Panc1 (cell line): ENCODE measurements around the gene CHRNA3. TPM values are rescaled to one million over a fixed set of nuclear protein-coding genes. Genes with fewer than 3 reads are reported as not detected.

Experiments
- ATAC-seq: fragments of 200-7000 bp; cut with Tn5 transposase; 2 replicates; pipeline ENCODE4 v1.9.1; 2020; ENCODE audit warnings: mild to moderate bottlenecking, moderate library complexity
- BruUV-seq: library from RNA; stranded (reverse); fragments of 400-500 nt; replicated peaks from 2 replicates; lab custom pipeline; 2021; lab: Mats Ljungman, UMichigan
- CTCF ChIA-PET: fragments of 300-600 bp; sonication (Branson Sonifier 250); formaldehyde crosslinking; loops from one replicate; lab custom pipeline; 2022; ENCODE audit warnings: antibody characterized with exemption; lab: Charles Lee
- POLR2A ChIA-PET: fragments of 300-600 bp; sonication (Branson Sonifier 250); formaldehyde crosslinking; loops from one replicate; lab custom pipeline; 2022; ENCODE audit warnings: antibody characterized with exemption; lab: Charles Lee
- DNase-seq: peaks from one replicate; pipeline ENCODE4 v3.0.0-alpha.2; 2010; ENCODE audit warnings: low read depth, low spot score
- H3K27ac ChIP-seq: 2 replicates; pipeline ENCODE4 v1.5.1; 2011; ENCODE audit warnings: mild to moderate bottlenecking, low read length, inconsistent platforms
- H3K27me3 ChIP-seq: fragments of 200-500 bp; sonication (Bioruptor generic); 2 replicates; pipeline ENCODE4 v1.6.0; 2014; ENCODE audit warnings: low read length, inconsistent platforms; ENCODE audit not compliant: control insufficient read depth, insufficient read depth
- H3K36me3 ChIP-seq: fragments of 200-500 bp; sonication (Bioruptor generic); 2 replicates; pipeline ENCODE4 v1.5.1; 2014; ENCODE audit warnings: inconsistent platforms, mild to moderate bottlenecking, low read length, moderate library complexity; ENCODE audit not compliant: control insufficient read depth, insufficient read depth
- H3K4me1 ChIP-seq: 2 replicates; pipeline ENCODE4 v1.5.1; 2011; ENCODE audit warnings: inconsistent platforms, mild to moderate bottlenecking, low read length, moderate library complexity; ENCODE audit not compliant: control insufficient read depth, insufficient read depth
- H3K4me3 ChIP-seq, 2 experiments: 2 replicates each; pipeline ENCODE4 v1.5.1; 2011 to 2012; ENCODE audit warnings: low read depth in 2 of 2, low read length in 2 of 2, mild to moderate bottlenecking in 2 of 2, inconsistent platforms in 1 of 2, moderate library complexity in 1 of 2
- H3K9me3 ChIP-seq: fragments of 200-500 bp; sonication (Bioruptor generic); 2 replicates; pipeline ENCODE4 v1.5.1; 2014; ENCODE audit warnings: low read depth, mild to moderate bottlenecking, inconsistent platforms, low read length, moderate library complexity; ENCODE audit not compliant: control insufficient read depth, insufficient read depth
- POLR2AphosphoS5 ChIP-seq: IDR thresholded peaks from 2 replicates; pipeline ENCODE4 v1.6.1; 2012; ENCODE audit warnings: mild to moderate bottlenecking, low read depth, low read length, moderate library complexity
- REST ChIP-seq, 2 experiments: IDR thresholded peaks; 2 replicates each; pipeline ENCODE4 v1.6.1; 2011 to 2012; ENCODE audit warnings: low read depth in 2 of 2, control low read depth in 1 of 2, low read length in 1 of 2, mild to moderate bottlenecking in 1 of 2, moderate library complexity in 1 of 2; ENCODE audit not compliant: insufficient read depth in 1 of 2
- SIN3A ChIP-seq: IDR thresholded peaks from 2 replicates; pipeline ENCODE4 v1.6.1; 2012; ENCODE audit warnings: low read depth, mild to moderate bottlenecking, low read length, moderate library complexity, borderline replicate concordance; ENCODE audit not compliant: insufficient read depth
- TCF7L2 ChIP-seq: IDR thresholded peaks from 2 replicates; pipeline ENCODE4 v1.6.1; 2011; ENCODE audit warnings: mild to moderate bottlenecking, low read depth, low read length, inconsistent platforms
- in situ Hi-C: cut with HindIII; loops from 2 replicates; pipeline ENCODE4 v1.10.0; 2016; ENCODE audit warnings: low sequenced_read_pairs, low pct_unique_long_range_greater_than_20kb
- intact Hi-C: fragments of 100-400 bp; cut with micrococcal nuclease; formaldehyde crosslinking; loops from one replicate; pipeline ENCODE4 v1.10.0; 2022; ENCODE audit not compliant: unreplicated experiment
- total RNA-seq: library from RNA; stranded (reverse); gene quantifications from one replicate; pipeline ENCODE4 v1.2.1, GENCODE V29; 2021; ENCODE audit not compliant: unreplicated experiment
- TF ChIP-seq, protein P1 (sequence below): fragments of 450-650 bp; IDR thresholded peaks from 2 replicates; pipeline ENCODE4 v1.5.1; 2017; ENCODE audit warnings: mild to moderate bottlenecking

Gene CHRNA3
- total RNA-seq, 1 experiment from 2014 or later: 0.31 TPM

GRCh38 chr15:78629031-78629715 is 8.4 kb upstream of the CHRNA3 start:
- TF ChIP-seq POLR2AphosphoS5: no peak
- TF ChIP-seq, protein P1, sequence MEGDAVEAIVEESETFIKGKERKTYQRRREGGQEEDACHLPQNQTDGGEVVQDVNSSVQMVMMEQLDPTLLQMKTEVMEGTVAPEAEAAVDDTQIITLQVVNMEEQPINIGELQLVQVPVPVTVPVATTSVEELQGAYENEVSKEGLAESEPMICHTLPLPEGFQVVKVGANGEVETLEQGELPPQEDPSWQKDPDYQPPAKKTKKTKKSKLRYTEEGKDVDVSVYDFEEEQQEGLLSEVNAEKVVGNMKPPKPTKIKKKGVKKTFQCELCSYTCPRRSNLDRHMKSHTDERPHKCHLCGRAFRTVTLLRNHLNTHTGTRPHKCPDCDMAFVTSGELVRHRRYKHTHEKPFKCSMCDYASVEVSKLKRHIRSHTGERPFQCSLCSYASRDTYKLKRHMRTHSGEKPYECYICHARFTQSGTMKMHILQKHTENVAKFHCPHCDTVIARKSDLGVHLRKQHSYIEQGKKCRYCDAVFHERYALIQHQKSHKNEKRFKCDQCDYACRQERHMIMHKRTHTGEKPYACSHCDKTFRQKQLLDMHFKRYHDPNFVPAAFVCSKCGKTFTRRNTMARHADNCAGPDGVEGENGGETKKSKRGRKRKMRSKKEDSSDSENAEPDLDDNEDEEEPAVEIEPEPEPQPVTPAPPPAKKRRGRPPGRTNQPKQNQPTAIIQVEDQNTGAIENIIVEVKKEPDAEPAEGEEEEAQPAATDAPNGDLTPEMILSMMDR: no peak
- TF ChIP-seq TCF7L2: no peak
- no peak for TF ChIP-seq REST (IDR thresholded peaks at IDR 0.05; ENCODE audit: insufficient read depth in 1 of 2, low read depth in 2 of 2, low read length in 1 of 2)
- TF ChIP-seq SIN3A: no peak
- intact Hi-C loops (no loop called here), in situ Hi-C loops (no loop called here)
- Histone ChIP-seq H3K36me3 (no peaks in the 10 kb centered on the region), H3K9me3 (no peaks in the 10 kb centered on the region; the same call in 1 of the 2 replicates), H3K4me1 (no peaks in the 10 kb centered on the region), H3K4me3 (no peak overlapping the region), H3K27me3 (0 out of 2 replicates have a peak, but pooled peaks cover 2% of the 10 kb centered on the region), H3K27ac (no peak overlapping the region)
- DNase-seq (no peak), ATAC-seq (no peak)
- CTCF ChIA-PET: no interaction called here
- POLR2A ChIA-PET: no interaction called here
- BruUV-seq: no TSS peak

- ATAC-seq: no peak
- H3K27ac ChIP-seq: no peak overlapping the region
- no TSS peak for BruUV-seq
- H3K4me1 ChIP-seq: no peaks in the 10 kb centered on the region
- no peaks in the 10 kb centered on the region for H3K36me3 ChIP-seq
- no peak for DNase-seq
- TF ChIP-seq POLR2AphosphoS5 (no peak), REST (IDR thresholded peaks at IDR 0.05; ENCODE audit: insufficient read depth in 1 of 2, low read depth in 2 of 2, low read length in 1 of 2) (no peak), TCF7L2 (no peak), SIN3A (no peak)
- TF ChIP-seq, protein P1: no peak
- intact Hi-C loops: no loop called here
- no peak overlapping the region for H3K4me3 ChIP-seq
- in situ Hi-C loops: no loop called here
- H3K9me3 ChIP-seq: no peaks in the 10 kb centered on the region; the same call in 1 of the 2 replicates
- ChIA-PET CTCF (no interaction called here), POLR2A (no interaction called here)
- 0 out of 2 replicates have a peak, but pooled peaks cover 2% of the 10 kb centered on the region for H3K27me3 ChIP-seq
These were observed 7.4 kb upstream of the CHRNA3 start for GRCh38 chr15:78628227-78628626.
